Measurements from ENCODE around the gene CSTA. TPM values are rescaled to one million over a fixed set of nuclear protein-coding genes. Genes with fewer than 3 reads are reported as not detected.

CSTA gene
- total and polyA plus RNA-seq, 2 of the 13 experiments (the other 11 are each of a cell fraction or from before 2014, with no cell fraction given) = 3.9 to 11.0 TPM

DNA sequence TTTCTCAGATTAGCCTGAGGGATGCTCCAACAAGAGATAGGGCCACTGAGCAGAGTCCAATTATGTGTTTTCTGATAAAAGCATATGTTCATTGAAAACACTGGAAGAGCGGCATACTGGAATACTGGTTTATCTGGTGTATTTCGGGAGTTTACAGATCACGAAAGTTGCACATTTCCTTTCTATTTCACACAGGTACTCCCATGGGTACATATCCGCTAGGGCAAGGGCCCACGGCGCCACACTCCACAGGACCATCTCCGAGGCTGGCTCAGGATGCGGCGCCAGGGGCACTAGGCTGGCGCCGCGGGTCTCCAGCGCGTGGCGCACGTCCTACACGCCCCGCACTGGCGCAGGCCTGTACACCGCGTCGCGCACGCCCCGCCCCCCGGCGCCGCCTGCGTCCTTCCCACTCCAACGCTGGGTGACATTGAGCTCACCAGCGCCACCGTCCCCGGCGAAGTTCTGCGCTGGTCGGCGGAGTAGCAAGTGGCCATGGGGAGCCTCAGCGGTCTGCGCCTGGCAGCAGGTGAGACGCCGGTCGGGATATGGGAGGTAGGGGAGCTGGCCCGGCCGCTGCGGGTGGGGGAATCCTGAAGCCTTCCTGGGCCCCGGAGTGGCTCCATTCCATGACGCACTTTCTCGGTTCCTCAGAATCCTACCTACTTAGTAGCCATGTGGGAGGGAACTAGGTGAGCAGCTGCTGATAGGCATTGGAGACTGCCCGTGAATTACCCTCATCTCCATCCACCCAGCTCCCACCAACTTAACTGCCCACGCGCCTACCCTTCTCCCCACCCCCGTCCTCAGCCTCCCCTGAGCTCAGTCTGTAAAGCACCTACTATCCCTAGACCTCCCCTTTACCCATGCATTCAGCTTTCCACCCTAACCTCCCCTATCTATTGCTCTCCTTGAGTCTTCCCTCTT, 59.0 kb downstream of the CSTA start, which contains the start of gene FAM162A (continued):
- TF ChIP-seq ELF1 (CRISPR knock-in tag; IDR thresholded peaks at IDR 0.05) = peak; percentile 45; the same call in 1 of the 2 replicates
- peak; percentile 84; the same call in 1 of the 2 replicates for TF ChIP-seq CBFB (CRISPR knock-in tag; IDR thresholded peaks at IDR 0.05)
- TF ChIP-seq, protein P1, sequence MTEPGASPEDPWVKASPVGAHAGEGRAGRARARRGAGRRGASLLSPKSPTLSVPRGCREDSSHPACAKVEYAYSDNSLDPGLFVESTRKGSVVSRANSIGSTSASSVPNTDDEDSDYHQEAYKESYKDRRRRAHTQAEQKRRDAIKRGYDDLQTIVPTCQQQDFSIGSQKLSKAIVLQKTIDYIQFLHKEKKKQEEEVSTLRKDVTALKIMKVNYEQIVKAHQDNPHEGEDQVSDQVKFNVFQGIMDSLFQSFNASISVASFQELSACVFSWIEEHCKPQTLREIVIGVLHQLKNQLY (CRISPR knock-in tag; IDR thresholded peaks at IDR 0.05) = peak; percentile 83
- TF ChIP-seq, protein P2, sequence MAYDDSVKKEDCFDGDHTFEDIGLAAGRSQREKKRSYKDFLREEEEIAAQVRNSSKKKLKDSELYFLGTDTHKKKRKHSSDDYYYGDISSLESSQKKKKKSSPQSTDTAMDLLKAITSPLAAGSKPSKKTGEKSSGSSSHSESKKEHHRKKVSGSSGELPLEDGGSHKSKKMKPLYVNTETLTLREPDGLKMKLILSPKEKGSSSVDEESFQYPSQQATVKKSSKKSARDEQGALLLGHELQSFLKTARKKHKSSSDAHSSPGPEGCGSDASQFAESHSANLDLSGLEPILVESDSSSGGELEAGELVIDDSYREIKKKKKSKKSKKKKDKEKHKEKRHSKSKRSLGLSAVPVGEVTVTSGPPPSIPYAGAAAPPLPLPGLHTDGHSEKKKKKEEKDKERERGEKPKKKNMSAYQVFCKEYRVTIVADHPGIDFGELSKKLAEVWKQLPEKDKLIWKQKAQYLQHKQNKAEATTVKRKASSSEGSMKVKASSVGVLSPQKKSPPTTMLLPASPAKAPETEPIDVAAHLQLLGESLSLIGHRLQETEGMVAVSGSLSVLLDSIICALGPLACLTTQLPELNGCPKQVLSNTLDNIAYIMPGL (CRISPR knock-in tag; IDR thresholded peaks at IDR 0.05; ENCODE audit: borderline replicate concordance in 1 of 2, low read depth in 1 of 2) = peak; percentile 99 to 100
- TF ChIP-seq DNMT1 (CRISPR knock-in tag; IDR thresholded peaks at IDR 0.05) = peak; percentile 72; the same call in 1 of the 2 replicates
- TF ChIP-seq KDM2A (CRISPR knock-in tag; IDR thresholded peaks at IDR 0.05; ENCODE audit: borderline replicate concordance, low read depth) = peak; percentile 97
- TF ChIP-seq, protein P3, sequence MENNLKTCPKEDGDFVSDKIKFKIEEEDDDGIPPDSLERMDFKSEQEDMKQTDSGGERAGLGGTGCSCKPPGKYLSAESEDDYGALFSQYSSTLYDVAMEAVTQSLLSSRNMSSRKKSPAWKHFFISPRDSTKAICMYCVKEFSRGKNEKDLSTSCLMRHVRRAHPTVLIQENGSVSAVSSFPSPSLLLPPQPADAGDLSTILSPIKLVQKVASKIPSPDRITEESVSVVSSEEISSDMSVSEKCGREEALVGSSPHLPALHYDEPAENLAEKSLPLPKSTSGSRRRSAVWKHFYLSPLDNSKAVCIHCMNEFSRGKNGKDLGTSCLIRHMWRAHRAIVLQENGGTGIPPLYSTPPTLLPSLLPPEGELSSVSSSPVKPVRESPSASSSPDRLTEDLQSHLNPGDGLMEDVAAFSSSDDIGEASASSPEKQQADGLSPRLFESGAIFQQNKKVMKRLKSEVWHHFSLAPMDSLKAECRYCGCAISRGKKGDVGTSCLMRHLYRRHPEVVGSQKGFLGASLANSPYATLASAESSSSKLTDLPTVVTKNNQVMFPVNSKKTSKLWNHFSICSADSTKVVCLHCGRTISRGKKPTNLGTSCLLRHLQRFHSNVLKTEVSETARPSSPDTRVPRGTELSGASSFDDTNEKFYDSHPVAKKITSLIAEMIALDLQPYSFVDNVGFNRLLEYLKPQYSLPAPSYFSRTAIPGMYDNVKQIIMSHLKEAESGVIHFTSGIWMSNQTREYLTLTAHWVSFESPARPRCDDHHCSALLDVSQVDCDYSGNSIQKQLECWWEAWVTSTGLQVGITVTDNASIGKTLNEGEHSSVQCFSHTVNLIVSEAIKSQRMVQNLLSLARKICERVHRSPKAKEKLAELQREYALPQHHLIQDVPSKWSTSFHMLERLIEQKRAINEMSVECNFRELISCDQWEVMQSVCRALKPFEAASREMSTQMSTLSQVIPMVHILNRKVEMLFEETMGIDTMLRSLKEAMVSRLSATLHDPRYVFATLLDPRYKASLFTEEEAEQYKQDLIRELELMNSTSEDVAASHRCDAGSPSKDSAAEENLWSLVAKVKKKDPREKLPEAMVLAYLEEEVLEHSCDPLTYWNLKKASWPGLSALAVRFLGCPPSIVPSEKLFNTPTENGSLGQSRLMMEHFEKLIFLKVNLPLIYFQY (CRISPR knock-in tag; IDR thresholded peaks at IDR 0.05; ENCODE audit: borderline replicate concordance) = no peak; the same call in 1 of the 2 replicates
- TF ChIP-seq, protein P4, sequence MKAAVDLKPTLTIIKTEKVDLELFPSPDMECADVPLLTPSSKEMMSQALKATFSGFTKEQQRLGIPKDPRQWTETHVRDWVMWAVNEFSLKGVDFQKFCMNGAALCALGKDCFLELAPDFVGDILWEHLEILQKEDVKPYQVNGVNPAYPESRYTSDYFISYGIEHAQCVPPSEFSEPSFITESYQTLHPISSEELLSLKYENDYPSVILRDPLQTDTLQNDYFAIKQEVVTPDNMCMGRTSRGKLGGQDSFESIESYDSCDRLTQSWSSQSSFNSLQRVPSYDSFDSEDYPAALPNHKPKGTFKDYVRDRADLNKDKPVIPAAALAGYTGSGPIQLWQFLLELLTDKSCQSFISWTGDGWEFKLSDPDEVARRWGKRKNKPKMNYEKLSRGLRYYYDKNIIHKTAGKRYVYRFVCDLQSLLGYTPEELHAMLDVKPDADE (CRISPR knock-in tag; IDR thresholded peaks at IDR 0.05) = no peak
- TF ChIP-seq KLF6 (CRISPR knock-in tag; IDR thresholded peaks at IDR 0.05) = peak; percentile 83
- no peak for TF ChIP-seq ZNF3 (CRISPR knock-in tag; IDR thresholded peaks at IDR 0.05)
- TF ChIP-seq, protein P5, sequence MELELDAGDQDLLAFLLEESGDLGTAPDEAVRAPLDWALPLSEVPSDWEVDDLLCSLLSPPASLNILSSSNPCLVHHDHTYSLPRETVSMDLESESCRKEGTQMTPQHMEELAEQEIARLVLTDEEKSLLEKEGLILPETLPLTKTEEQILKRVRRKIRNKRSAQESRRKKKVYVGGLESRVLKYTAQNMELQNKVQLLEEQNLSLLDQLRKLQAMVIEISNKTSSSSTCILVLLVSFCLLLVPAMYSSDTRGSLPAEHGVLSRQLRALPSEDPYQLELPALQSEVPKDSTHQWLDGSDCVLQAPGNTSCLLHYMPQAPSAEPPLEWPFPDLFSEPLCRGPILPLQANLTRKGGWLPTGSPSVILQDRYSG (CRISPR knock-in tag; IDR thresholded peaks at IDR 0.05) = peak; percentile 78; the same call in 1 of the 2 replicates
- TF ChIP-seq, protein P6, sequence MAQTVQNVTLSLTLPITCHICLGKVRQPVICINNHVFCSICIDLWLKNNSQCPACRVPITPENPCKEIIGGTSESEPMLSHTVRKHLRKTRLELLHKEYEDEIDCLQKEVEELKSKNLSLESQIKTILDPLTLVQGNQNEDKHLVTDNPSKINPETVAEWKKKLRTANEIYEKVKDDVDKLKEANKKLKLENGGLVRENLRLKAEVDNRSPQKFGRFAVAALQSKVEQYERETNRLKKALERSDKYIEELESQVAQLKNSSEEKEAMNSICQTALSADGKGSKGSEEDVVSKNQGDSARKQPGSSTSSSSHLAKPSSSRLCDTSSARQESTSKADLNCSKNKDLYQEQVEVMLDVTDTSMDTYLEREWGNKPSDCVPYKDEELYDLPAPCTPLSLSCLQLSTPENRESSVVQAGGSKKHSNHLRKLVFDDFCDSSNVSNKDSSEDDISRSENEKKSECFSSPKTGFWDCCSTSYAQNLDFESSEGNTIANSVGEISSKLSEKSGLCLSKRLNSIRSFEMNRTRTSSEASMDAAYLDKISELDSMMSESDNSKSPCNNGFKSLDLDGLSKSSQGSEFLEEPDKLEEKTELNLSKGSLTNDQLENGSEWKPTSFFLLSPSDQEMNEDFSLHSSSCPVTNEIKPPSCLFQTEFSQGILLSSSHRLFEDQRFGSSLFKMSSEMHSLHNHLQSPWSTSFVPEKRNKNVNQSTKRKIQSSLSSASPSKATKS (CRISPR knock-in tag; IDR thresholded peaks at IDR 0.05) = no peak
- no peak; the same call in 1 of the 2 replicates for TF ChIP-seq CHD2 (IDR thresholded peaks at IDR 0.05; ENCODE audit: low read depth, low read length)
- no peak for TF ChIP-seq ZNF17 (CRISPR knock-in tag; IDR thresholded peaks at IDR 0.05)
- TF ChIP-seq ZNF839 (CRISPR knock-in tag; IDR thresholded peaks at IDR 0.05; ENCODE audit: borderline replicate concordance) = no peak
- TF ChIP-seq ZSCAN22 (CRISPR knock-in tag; IDR thresholded peaks at IDR 0.05) = no peak
- peak; percentile 77; the same call in 1 of the 2 replicates for TF ChIP-seq NCOA1 (CRISPR knock-in tag; IDR thresholded peaks at IDR 0.05)
- no peak for TF ChIP-seq RAD51 (IDR thresholded peaks at IDR 0.05; ENCODE audit: borderline replicate concordance)

Data from HepG2 (cell line).